HEK293 (cell line): ENCODE measurements around the gene CLASP1.

ENCODE experiments used
- CTCF ChIA-PET: fragments of 350-600 bp; formaldehyde crosslinking; extraction: SDS; loops from one replicate; lab custom pipeline; 2021; ENCODE audit warnings: antibody characterized with exemption; lab: Yijun Ruan, JAX
- POLR2A ChIA-PET: fragments of 300-600 bp; formaldehyde crosslinking; extraction: SDS; loops from one replicate; lab custom pipeline; 2020; ENCODE audit warnings: antibody characterized with exemption, inconsistent platforms; lab: Yijun Ruan, JAX
- H3K27ac ChIP-seq: fragments of 200-500 bp; sonication (Bioruptor generic); 2 replicates; pipeline ENCODE4 v1.5.1; 2014; ENCODE audit warnings: low read depth, low read length, control low read depth, inconsistent platforms; ENCODE audit errors: extremely low read depth
- H3K36me3 ChIP-seq, 2 experiments: fragments of 200-500 bp in 1 of 2; sonication (Bioruptor generic) in 1 of 2; 1 replicate in 1 of 2; 2 replicates in 1 of 2; pipeline ENCODE4 v1.5.1; 2014 to 2017; ENCODE audit warnings: inconsistent platforms in 2 of 2, low read length in 2 of 2; ENCODE audit not compliant: control insufficient read depth in 2 of 2, insufficient read depth in 1 of 2
- H3K4me1 ChIP-seq: fragments of 200-500 bp; sonication (Bioruptor generic); 2 replicates; pipeline ENCODE4 v1.5.1; 2014; ENCODE audit warnings: mild to moderate bottlenecking, low read length, inconsistent platforms; ENCODE audit not compliant: control insufficient read depth, insufficient read depth
- H3K4me3 ChIP-seq: 2 replicates; pipeline ENCODE4 v1.5.1; 2011; ENCODE audit warnings: low read depth, mild to moderate bottlenecking, control low read depth, low read length, moderate library complexity
- H3K9me3 ChIP-seq: fragments of 200-500 bp; sonication (Bioruptor generic); 2 replicates; pipeline ENCODE4 v1.5.1; 2014; ENCODE audit warnings: low read depth, low read length, inconsistent platforms; ENCODE audit not compliant: control insufficient read depth, insufficient read depth
- BCL11B ChIP-seq: fragments of 450-650 bp; formaldehyde crosslinking; IDR thresholded peaks from 2 replicates; pipeline ENCODE4 v1.5.1; 2016; ENCODE audit warnings: low read depth, missing biosample characterization, missing genetic modification characterization
- BCL6B ChIP-seq: fragments of 450-650 bp; formaldehyde crosslinking; IDR thresholded peaks from 2 replicates; pipeline ENCODE4 v1.5.1; 2017; ENCODE audit warnings: missing biosample characterization, missing genetic modification characterization
- KLF10 ChIP-seq: fragments of 450-650 bp; IDR thresholded peaks from 2 replicates; pipeline ENCODE4 v1.5.1; 2018; ENCODE audit warnings: missing biosample characterization, mild to moderate bottlenecking, missing genetic modification characterization
- OSR2 ChIP-seq: fragments of 450-650 bp; formaldehyde crosslinking; IDR thresholded peaks from 2 replicates; pipeline ENCODE4 v1.5.1; 2016; ENCODE audit warnings: missing biosample characterization, missing genetic modification characterization
- SETDB1 ChIP-seq: IDR thresholded peaks from one replicate; pipeline ENCODE4 v1.6.1; 2017; ENCODE audit warnings: mild to moderate bottlenecking, low read length, moderate library complexity, mixed read lengths; ENCODE audit not compliant: insufficient read length
- ZBTB11 ChIP-seq: fragments of 450-650 bp; formaldehyde crosslinking; conservative IDR thresholded peaks from 2 replicates; pipeline ENCODE4 v1.5.1; 2016; ENCODE audit warnings: low read depth, missing biosample characterization, missing genetic modification characterization
- ZIC2 ChIP-seq: fragments of 450-650 bp; formaldehyde crosslinking; IDR thresholded peaks from 2 replicates; pipeline ENCODE4 v1.5.1; 2016; ENCODE audit warnings: missing biosample characterization, missing genetic modification characterization
- ZNF10 ChIP-seq: fragments of 450-650 bp; formaldehyde crosslinking; IDR thresholded peaks from 2 replicates; pipeline ENCODE4 v1.5.1; 2017; ENCODE audit warnings: missing biosample characterization, missing genetic modification characterization
- ZNF132 ChIP-seq: fragments of 450-650 bp; formaldehyde crosslinking; IDR thresholded peaks from 2 replicates; pipeline ENCODE4 v1.5.1; 2017; ENCODE audit warnings: missing biosample characterization, missing genetic modification characterization, borderline replicate concordance
- ZNF202 ChIP-seq: fragments of 450-650 bp; formaldehyde crosslinking; IDR thresholded peaks from 2 replicates; pipeline ENCODE4 v1.5.1; 2016; ENCODE audit warnings: missing biosample characterization, missing genetic modification characterization, borderline replicate concordance
- ZNF221 ChIP-seq: fragments of 450-650 bp; formaldehyde crosslinking; IDR thresholded peaks from 2 replicates; pipeline ENCODE4 v1.5.1; 2017; ENCODE audit warnings: missing biosample characterization, missing genetic modification characterization, borderline replicate concordance
- ZNF449 ChIP-seq: fragments of 450-650 bp; formaldehyde crosslinking; IDR thresholded peaks from 2 replicates; pipeline ENCODE4 v1.5.1; 2017; ENCODE audit warnings: missing biosample characterization, mild to moderate bottlenecking, missing genetic modification characterization, moderate library complexity
- ZNF473 ChIP-seq: fragments of 450-650 bp; formaldehyde crosslinking; IDR thresholded peaks from 2 replicates; pipeline ENCODE4 v1.5.1; 2017; ENCODE audit warnings: missing biosample characterization, missing genetic modification characterization
- ZNF555 ChIP-seq: fragments of 450-650 bp; formaldehyde crosslinking; conservative IDR thresholded peaks from 2 replicates; pipeline ENCODE4 v1.5.1; 2017; ENCODE audit warnings: missing biosample characterization, mild to moderate bottlenecking, missing genetic modification characterization, inconsistent platforms
- ZNF610 ChIP-seq: fragments of 450-650 bp; formaldehyde crosslinking; IDR thresholded peaks from 2 replicates; pipeline ENCODE4 v1.5.1; 2016; ENCODE audit warnings: missing biosample characterization, missing genetic modification characterization, borderline replicate concordance
- ZNF621 ChIP-seq: fragments of 450-650 bp; formaldehyde crosslinking; IDR thresholded peaks from 2 replicates; pipeline ENCODE4 v1.5.1; 2017; ENCODE audit warnings: missing biosample characterization, missing genetic modification characterization
- ZNF624 ChIP-seq: fragments of 450-650 bp; formaldehyde crosslinking; IDR thresholded peaks from 2 replicates; pipeline ENCODE4 v1.5.1; 2017; ENCODE audit warnings: missing biosample characterization, missing genetic modification characterization
- ZNF658 ChIP-seq: fragments of 450-650 bp; formaldehyde crosslinking; IDR thresholded peaks from 2 replicates; pipeline ENCODE4; 2016; ENCODE audit warnings: missing biosample characterization, missing genetic modification characterization
- ZNF692 ChIP-seq: fragments of 450-650 bp; formaldehyde crosslinking; IDR thresholded peaks from 2 replicates; pipeline ENCODE4 v1.5.1; 2016; ENCODE audit warnings: missing biosample characterization, missing genetic modification characterization
- ZNF701 ChIP-seq: fragments of 450-650 bp; formaldehyde crosslinking; IDR thresholded peaks from 2 replicates; pipeline ENCODE4 v1.5.1; 2016; ENCODE audit warnings: missing biosample characterization, missing genetic modification characterization
- ZSCAN30 ChIP-seq: fragments of 450-650 bp; IDR thresholded peaks from 2 replicates; pipeline ENCODE4 v1.5.1; 2018; ENCODE audit warnings: missing biosample characterization, mild to moderate bottlenecking, missing genetic modification characterization, moderate library complexity

The CLASP1 gene

GRCh38 chr2:121485039-121485438 lies 164.2 kb downstream of the CLASP1 start (continued):
- TF ChIP-seq ZNF555 (tag by site-specific recombination), result no peak

GRCh38 chr2:121483846-121484245 lies 165.4 kb downstream of the CLASP1 start:
- POLR2A ChIA-PET, result no interaction called here
- peaks cover 21% of the 10 kb centered on the region for H3K4me1 ChIP-seq

More at GRCh38 chr2:121483846-121484245, 165.4 kb downstream of the CLASP1 start:
- no peak for TF ChIP-seq SETDB1
- no peak for TF ChIP-seq ZNF221 (tag by site-specific recombination)
- TF ChIP-seq OSR2 (tag by site-specific recombination), result no peak
- no peak for TF ChIP-seq ZNF449 (tag by site-specific recombination)
- no peak for TF ChIP-seq ZNF692 (tag by site-specific recombination)
- TF ChIP-seq BCL11B (tag by site-specific recombination), result no peak
- TF ChIP-seq ZNF473 (tag by site-specific recombination), result no peak
- TF ChIP-seq ZNF10 (tag by site-specific recombination), result no peak
- TF ChIP-seq BCL6B (tag by site-specific recombination), result no peak
- TF ChIP-seq ZSCAN30 (tag by site-specific recombination), result no peak
- no peak for TF ChIP-seq ZNF610 (tag by site-specific recombination)
- TF ChIP-seq ZNF624 (tag by site-specific recombination), result no peak
- TF ChIP-seq ZNF132 (tag by site-specific recombination), result no peak
- no peak for TF ChIP-seq ZNF701 (tag by site-specific recombination)
- no peak for TF ChIP-seq ZNF202 (tag by site-specific recombination)
- TF ChIP-seq ZNF621 (tag by site-specific recombination), result no peak
- no peak for TF ChIP-seq ZIC2 (tag by site-specific recombination)
- no peak for TF ChIP-seq KLF10 (tag by site-specific recombination)
- TF ChIP-seq ZNF658, result no peak
- TF ChIP-seq ZBTB11 (tag by site-specific recombination), result no peak
- H3K4me3 ChIP-seq, result no peak overlapping the region
- CTCF ChIA-PET, result interaction anchor here (0.6 kb wide), 1 partner anchor 334 kb away, joined by 4 read pairs; no protein-coding TSS in a partner anchor
- no peak overlapping the region for H3K27ac ChIP-seq
- no peaks in the 10 kb centered on the region for H3K9me3 ChIP-seq
- no peaks in the 10 kb centered on the region for H3K36me3 ChIP-seq
